Measurements from ENCODE around the gene SF3B2. TPM values are rescaled to one million over a fixed set of nuclear protein-coding genes. Genes with fewer than 3 reads are reported as not detected.

The SF3B2 gene
- total RNA-seq, 1 experiment from 2014 or later, result 237 TPM

- H3K56ac ChIP-seq (ENCODE audit: insufficient read length, low read depth, low read length), result no peak overlapping the region
- WGBS (ENCODE audit: extremely low coverage, insufficient read length, low lambda C conversion rate), result no CpG with 5 or more reads among the region's 12 CpGs
- no peak overlapping the region for H4K8ac ChIP-seq (replicated peaks; ENCODE audit: insufficient read length, low read depth, low read length)
- no peaks in the 10 kb centered on the region; the same call in 1 of the 2 replicates for H3K27me3 Mint-ChIP-seq (ENCODE audit: low read depth)
- no peak for TF ChIP-seq CTCF (conservative IDR thresholded peaks at IDR 0.05)
- no peak overlapping the region for H2AK5ac ChIP-seq (ENCODE audit: insufficient read length, low read length)
- no peaks in the 10 kb centered on the region for H3K36me3 Mint-ChIP-seq (ENCODE audit: insufficient read depth in 1 of 3, low read depth in 3 of 3)
- no peak overlapping the region; the same call in 1 of the 2 replicates for H3K14ac ChIP-seq (ENCODE audit: insufficient read depth, low read length)
- no peak overlapping the region for H2AFZ ChIP-seq (ENCODE audit: low read length)
- no peak overlapping the region for H3K4ac ChIP-seq (ENCODE audit: low read depth, low read length)
- H3K27ac ChIP-seq (ENCODE audit: insufficient read length, low read depth, low read length), result no peak overlapping the region
- H3K79me1 ChIP-seq (ENCODE audit: insufficient read depth, low read depth, low read length, poor library complexity, severe bottlenecking), result no peaks in the 10 kb centered on the region
- peaks cover 4% of the 10 kb centered on the region; the same call in 1 of the 2 replicates for H3K27me3 ChIP-seq (ENCODE audit: insufficient read depth, low read length)
- no peak overlapping the region for H3K9ac ChIP-seq (ENCODE audit: extremely low read depth, insufficient read length, low read length)
- H4K20me1 ChIP-seq (ENCODE audit: control insufficient read depth, insufficient read depth, insufficient read length), result no peaks in the 10 kb centered on the region
- H3K23ac ChIP-seq (ENCODE audit: insufficient read length, low read depth, low read length), result no peak overlapping the region
- H2BK20ac ChIP-seq (ENCODE audit: low read depth, low read length, poor library complexity, severe bottlenecking), result no peak overlapping the region
- H4K91ac ChIP-seq (ENCODE audit: insufficient read length, low read depth, low read length), result no peak overlapping the region
- H3K27ac Mint-ChIP-seq, result peak overlapping the region in 1 of 3 experiments; percentile 62; a peak in 1 of 7 replicates
- no peaks in the 10 kb centered on the region for H3K79me2 ChIP-seq (ENCODE audit: insufficient read depth, low read length)
- H2BK15ac ChIP-seq (ENCODE audit: low read depth, low read length), result no peak overlapping the region
- H4K5ac ChIP-seq (ENCODE audit: insufficient read length, low read depth, low read length), result no peak overlapping the region
- no peak overlapping the region for H3T11ph ChIP-seq (ENCODE audit: low read length)
- H2BK12ac ChIP-seq (ENCODE audit: insufficient read length, low read depth, low read length), result no peak overlapping the region
- peaks cover under 1 to 13% of the 10 kb centered on the region in 2 experiments; a peak in 3 of 4 replicates for H3K4me1 Mint-ChIP-seq
- H3K4me1 ChIP-seq (ENCODE audit: insufficient read depth, low read length), result no peaks in the 10 kb centered on the region
- no peaks in the 10 kb centered on the region for H3K9me3 Mint-ChIP-seq
- H3K18ac ChIP-seq (ENCODE audit: insufficient read length, low read depth, low read length), result no peak overlapping the region
- peaks cover 8% of the 10 kb centered on the region for H3K23me2 ChIP-seq (ENCODE audit: insufficient read length, low read depth, low read length, poor library complexity, severe bottlenecking)
- no peak overlapping the region for H3K4me2 ChIP-seq (ENCODE audit: insufficient read depth, insufficient read length, low read length)
- H3K9me3 ChIP-seq (ENCODE audit: control insufficient read depth, low read depth, low read length), result no peaks in the 10 kb centered on the region
- DNase-seq, result no peak
- no peak overlapping the region for H2BK5ac ChIP-seq (ENCODE audit: insufficient read length, low read length)
- no peak overlapping the region for H2BK120ac ChIP-seq (ENCODE audit: low read depth, low read length, poor library complexity, severe bottlenecking)
- no peak overlapping the region for H3K4me3 Mint-ChIP-seq
These were observed 39.0 kb upstream of the SF3B2 start for GRCh38 chr11:66012946-66013761.
